HG02973 (cell line): ENCODE results near the gene TENT4B.
A peak's percentile ranks its signal among the peaks of the same experiment; 100 is the strongest.
"Not testable (repeated sequence)": the region's sequence is repeated elsewhere in the genome, so short reads cannot be mapped to it uniquely, and the experiment has no call there.

Source experiments
- ATAC-seq: cut with Tn5 transposase; IDR thresholded peaks from one replicate; pipeline ENCODE4 v1.9.1; 2021; ENCODE audit warnings: moderate library complexity; ENCODE audit not compliant: unreplicated experiment

Gene TENT4B

GRCh38 chr16:50227120-50227519 is 74.0 kb downstream of the TENT4B start:
- ATAC-seq = no peak

GRCh38 chr16:50227665-50228064 is 74.6 kb downstream of the TENT4B start:
- no peak for ATAC-seq

GRCh38 chr16:50228364-50228868 is 75.3 kb downstream of the TENT4B start:
- ATAC-seq = no peak

- no peak for ATAC-seq
Observed at GRCh38 chr16:50229149-50229726, 76.1 kb downstream of the TENT4B start.

GRCh38 chr16:50234771-50235556 is 81.9 kb downstream of the TENT4B start:
- ATAC-seq = no peak

GRCh38 chr16:50235581-50235980 is 82.5 kb downstream of the TENT4B start:
- no peak for ATAC-seq

- no peak for ATAC-seq
Observed at GRCh38 chr16:50238314-50238713, 85.2 kb downstream of the TENT4B start.

- no peak for ATAC-seq
Observed at GRCh38 chr16:50238868-50239301, 85.8 kb downstream of the TENT4B start.

GRCh38 chr16:50243024-50243423 is 89.9 kb downstream of the TENT4B start:
- not testable (repeated sequence) for ATAC-seq

- no peak for ATAC-seq
Observed at GRCh38 chr16:50244140-50244503, 91.0 kb downstream of the TENT4B start.

GRCh38 chr16:50244504-50245416 is 91.7 kb downstream of the TENT4B start:
- no peak for ATAC-seq

- ATAC-seq = peak; percentile 68
Observed at GRCh38 chr16:50245417-50246298, 92.6 kb downstream of the TENT4B start.

GRCh38 chr16:50246299-50247122 is 93.4 kb downstream of the TENT4B start:
- peak; percentile 33 for ATAC-seq

GRCh38 chr16:50247123-50247905 is 94.2 kb downstream of the TENT4B start:
- ATAC-seq = no peak

- ATAC-seq = no peak
Observed at GRCh38 chr16:50247906-50248608, 95.0 kb downstream of the TENT4B start.

GRCh38 chr16:50248845-50249244 is 95.7 kb downstream of the TENT4B start:
- ATAC-seq = no peak

- ATAC-seq = no peak
Observed at GRCh38 chr16:50251375-50252081, 98.4 kb downstream of the TENT4B start.
